HepG2 (cell line): Measurements from ENCODE around the gene C16orf95. TPM values are rescaled to one million over a fixed set of nuclear protein-coding genes. Genes with fewer than 3 reads are reported as not detected.

Source experiments
- ATAC-seq: fragments of 200-7000 bp; cut with Tn5 transposase; 3 replicates; pipeline ENCODE4 v1.9.1; 2020; ENCODE audit warnings: mild to moderate bottlenecking, moderate library complexity
- BruUV-seq: library from RNA; stranded (reverse); fragments of 400-500 nt; replicated peaks from 2 replicates; lab custom pipeline; 2021; lab: Mats Ljungman, UMichigan
- CTCF ChIA-PET: fragments of 300-600 bp; formaldehyde crosslinking; extraction: SDS; loops from one replicate; lab custom pipeline; 2021; ENCODE audit warnings: low total read pairs, inconsistent platforms, low intra/inter-chr PET ratio; lab: Yijun Ruan, JAX
- POLR2A ChIA-PET: fragments of 350-600 bp; sonication (Branson Sonifier 250); formaldehyde crosslinking; loops from one replicate; lab custom pipeline; 2020; ENCODE audit warnings: antibody characterized with exemption, inconsistent platforms; lab: Yijun Ruan, JAX
- DNase-seq: peaks from one replicate; pipeline ENCODE4 v3.0.0-alpha.2; 2015; ENCODE audit warnings: low spot score
- FAIRE-seq: peaks from 3 replicates; lab custom pipeline; 2011; peaks lifted over from hg19 to GRCh38; lab: Jason Lieb, UNC
- H2AFZ ChIP-seq: one replicate; pipeline ENCODE4 v1.6.1; 2011; ENCODE audit warnings: low read length, inconsistent platforms
- H3K27ac ChIP-seq: fragments of 300-600 bp; 3 replicates; pipeline ENCODE4 v1.8.0; 2011; ENCODE audit warnings: mixed run types, mild to moderate bottlenecking, mixed read lengths, low read length, inconsistent platforms; ENCODE audit not compliant: insufficient read depth; ENCODE audit errors: extremely low read length
- H3K27me3 ChIP-seq, 2 experiments: fragments of 200-600 bp in 1 of 2; 2 replicates in 1 of 2; 3 replicates in 1 of 2; pipeline versions ENCODE4 v1.6.0 to v1.8.0; 2011; ENCODE audit warnings: low read length in 2 of 2, mild to moderate bottlenecking in 2 of 2, moderate library complexity in 2 of 2, inconsistent platforms in 1 of 2; ENCODE audit not compliant: insufficient read depth in 2 of 2, control insufficient read depth in 1 of 2
- H3K36me3 ChIP-seq, 2 experiments: fragments of 200-600 bp in 1 of 2; replicated peaks in 1 of 2; 2 replicates in 1 of 2; 3 replicates in 1 of 2; pipeline versions ENCODE4 v1.5.1 to v1.8.0; 2011; ENCODE audit warnings: low read length in 2 of 2, inconsistent platforms in 1 of 2; ENCODE audit not compliant: insufficient read depth in 2 of 2, control insufficient read depth in 1 of 2
- H3K4me1 ChIP-seq: 2 replicates; pipeline ENCODE4 v1.5.1; 2012; ENCODE audit warnings: low read length, inconsistent platforms; ENCODE audit not compliant: insufficient read depth
- H3K4me2 ChIP-seq: 2 replicates; pipeline ENCODE4 v1.6.0; 2011; ENCODE audit warnings: low read depth, low read length, inconsistent platforms
- H3K4me3 ChIP-seq, 3 experiments: fragments of 200-600 bp in 1 of 3; sonication (generic), shearing (Covaris generic) in 1 of 3; replicated peaks in 1 of 3; 2 replicates each; pipeline ENCODE4 v1.5.1; 2011 to 2016; ENCODE audit warnings: low read length in 3 of 3, inconsistent platforms in 2 of 3, low read depth in 2 of 3, mild to moderate bottlenecking in 2 of 3, control low read depth in 1 of 3, mixed read lengths in 1 of 3; ENCODE audit not compliant: insufficient read depth in 1 of 3
- H3K79me2 ChIP-seq: one replicate; pipeline ENCODE4 v1.6.1; 2011; ENCODE audit warnings: low read length, inconsistent platforms; ENCODE audit not compliant: insufficient read depth
- H3K9ac ChIP-seq: 2 replicates; pipeline ENCODE4 v1.6.0; 2011; ENCODE audit warnings: mild to moderate bottlenecking, low read depth, low read length, inconsistent platforms; ENCODE audit not compliant: insufficient read depth
- H3K9me3 ChIP-seq: 2 replicates; pipeline ENCODE4 v1.5.1; 2012; ENCODE audit warnings: mild to moderate bottlenecking, low read length
- H4K20me1 ChIP-seq: 2 replicates; pipeline ENCODE4 v1.6.0; 2011; ENCODE audit warnings: inconsistent platforms, mild to moderate bottlenecking, low read length, moderate library complexity; ENCODE audit not compliant: insufficient read depth
- ADNP ChIP-seq: sonication (generic); formaldehyde crosslinking; IDR thresholded peaks from 2 replicates; pipeline ENCODE4 v1.4.0; 2020; ENCODE audit warnings: missing genetic modification reagents
- AKAP8 ChIP-seq: sonication (generic); formaldehyde crosslinking; IDR thresholded peaks from 2 replicates; pipeline ENCODE4 v1.5.1; 2020; ENCODE audit warnings: mild to moderate bottlenecking, missing genetic modification reagents
- ATM ChIP-seq: fragments of 450-650 bp; IDR thresholded peaks from 2 replicates; pipeline ENCODE4 v1.7.1; 2017; ENCODE audit warnings: mild to moderate bottlenecking, borderline replicate concordance
- KDM2A ChIP-seq: sonication (generic); formaldehyde crosslinking; IDR thresholded peaks from 2 replicates; pipeline ENCODE4 v1.4.0; 2020; ENCODE audit warnings: low read depth, missing genetic modification reagents, borderline replicate concordance
- MAFF ChIP-seq: IDR thresholded peaks from 2 replicates; pipeline ENCODE4 v1.6.1; 2011; ENCODE audit warnings: low read depth, low read length, improper control_type of control experiment
- MED8 ChIP-seq: sonication (generic); formaldehyde crosslinking; IDR thresholded peaks from 2 replicates; pipeline ENCODE4 v1.8.1; 2023; ENCODE audit warnings: mild to moderate bottlenecking, missing genetic modification reagents; ENCODE audit not compliant: insufficient replicate concordance
- MEIS2 ChIP-seq: sonication (generic); formaldehyde crosslinking; IDR thresholded peaks from 2 replicates; pipeline ENCODE4 v1.9.0; 2021; ENCODE audit warnings: mild to moderate bottlenecking, missing genetic modification reagents
- MTF2 ChIP-seq: sonication (generic); formaldehyde crosslinking; IDR thresholded peaks from 2 replicates; pipeline ENCODE4 v1.5.0; 2020; ENCODE audit warnings: missing genetic modification reagents, borderline replicate concordance
- PAF1 ChIP-seq: IDR thresholded peaks from 2 replicates; pipeline ENCODE4 v1.6.1; 2016; ENCODE audit warnings: missing genetic modification reagents, missing compliant biosample characterization
- SATB2 ChIP-seq: sonication (generic); formaldehyde crosslinking; IDR thresholded peaks from 2 replicates; pipeline ENCODE4 v1.5.0; 2020; ENCODE audit warnings: missing genetic modification reagents
- SMAD1 ChIP-seq: sonication (generic); formaldehyde crosslinking; IDR thresholded peaks from 2 replicates; pipeline ENCODE4 v1.4.0; 2020; ENCODE audit warnings: missing genetic modification reagents, low read depth, mild to moderate bottlenecking, borderline replicate concordance
- STAT5B ChIP-seq: sonication (generic); formaldehyde crosslinking; IDR thresholded peaks from 2 replicates; pipeline ENCODE4 v1.4.0; 2020; ENCODE audit warnings: missing genetic modification reagents
- XBP1 ChIP-seq: sonication (generic); formaldehyde crosslinking; IDR thresholded peaks from 2 replicates; pipeline ENCODE4 v1.5.0; 2020; ENCODE audit warnings: missing genetic modification reagents
- ZEB1 ChIP-seq: IDR thresholded peaks from 2 replicates; pipeline ENCODE4 v1.6.1; 2012; ENCODE audit warnings: mild to moderate bottlenecking, low read depth, inconsistent platforms; ENCODE audit not compliant: insufficient replicate concordance
- ZNF224 ChIP-seq: sonication (generic); formaldehyde crosslinking; IDR thresholded peaks from 2 replicates; pipeline ENCODE4 v1.5.0; 2020; ENCODE audit warnings: mild to moderate bottlenecking, missing genetic modification reagents
- ZNF234 ChIP-seq: sonication (generic); formaldehyde crosslinking; conservative IDR thresholded peaks from 2 replicates; pipeline ENCODE4 v1.5.1; 2020; ENCODE audit warnings: mild to moderate bottlenecking, missing genetic modification reagents
- ZNF570 ChIP-seq: sonication (generic); formaldehyde crosslinking; IDR thresholded peaks from 2 replicates; pipeline ENCODE4 v1.4.0; 2020; ENCODE audit warnings: mild to moderate bottlenecking, missing genetic modification reagents, borderline replicate concordance
- ZNF577 ChIP-seq: sonication (generic); formaldehyde crosslinking; IDR thresholded peaks from 2 replicates; pipeline ENCODE4 v1.4.0; 2020; ENCODE audit warnings: mild to moderate bottlenecking, low read depth, missing genetic modification reagents, borderline replicate concordance
- ZNF713 ChIP-seq: sonication (generic); formaldehyde crosslinking; IDR thresholded peaks from 2 replicates; pipeline ENCODE4 v1.4.0; 2020; ENCODE audit warnings: mild to moderate bottlenecking, missing genetic modification reagents
- WGBS: methylation state at CpG from one replicate; pipeline ENCODE4 v1.1.6; 2017; ENCODE audit warnings: low lambda C conversion rate; 5-methylcytosine and 5-hydroxymethylcytosine counted together
- in situ Hi-C: cut with HindIII; loops from 2 replicates; pipeline ENCODE4 v1.10.0; 2017; ENCODE audit warnings: low pct_unique_long_range_greater_than_20kb; ENCODE audit not compliant: extremely low pct_ligation_motif_present
- intact Hi-C: fragments of 100-400 bp; cut with micrococcal nuclease; formaldehyde crosslinking; loops from one replicate; pipeline ENCODE4 v1.10.0; 2022; ENCODE audit not compliant: unreplicated experiment
- polyA plus RNA-seq, 8 experiments: library from polyadenylated mRNA; depleted of rRNA in 3 of 8; stranded (reverse) in 7 of 8; unstranded in 1 of 8; fragments of >200 nt; fragmentation: Illumina TruSeq in 4 of 8; extraction: Trizol in 4 of 8; gene quantifications; 2 replicates each; pipeline versions ENCODE4 v1.2.1 to v1.2.3, GENCODE V29; 2011 to 2016; ENCODE audit warnings: low read depth in 4 of 8, missing spikeins in 1 of 8, mixed read lengths in 1 of 8; ENCODE audit not compliant: insufficient read depth in 1 of 8
- total RNA-seq, 5 experiments: library from RNA; depleted of rRNA; stranded (reverse); fragments of >200 nt; fragmentation: Illumina TruSeq; extraction: Trizol; gene quantifications; 2 replicates each; pipeline ENCODE4 v1.2.3, GENCODE V29; 2016; ENCODE audit warnings: low read depth in 1 of 5
- TF ChIP-seq, protein P1 (sequence below): sonication (generic); formaldehyde crosslinking; conservative IDR thresholded peaks from 2 replicates; pipeline ENCODE4 v1.4.0; 2020; ENCODE audit warnings: missing genetic modification reagents
- TF ChIP-seq, protein P2 (sequence below): sonication (generic); formaldehyde crosslinking; IDR thresholded peaks from 2 replicates; pipeline ENCODE4 v1.4.0; 2020; ENCODE audit warnings: missing genetic modification reagents
- TF ChIP-seq, protein P3 (sequence below): IDR thresholded peaks from 2 replicates; pipeline ENCODE4 v1.6.1; 2016
- TF ChIP-seq, protein P4 (sequence below): sonication (generic); formaldehyde crosslinking; IDR thresholded peaks from 2 replicates; pipeline ENCODE4 v1.5.0; 2020; ENCODE audit warnings: missing genetic modification reagents, mild to moderate bottlenecking, borderline replicate concordance

The C16orf95 gene
- total and polyA plus RNA-seq, 2 of the 13 experiments (the other 11 are each of a cell fraction or from before 2014, with no cell fraction given): 2.8 to 8.6 TPM

DNA sequence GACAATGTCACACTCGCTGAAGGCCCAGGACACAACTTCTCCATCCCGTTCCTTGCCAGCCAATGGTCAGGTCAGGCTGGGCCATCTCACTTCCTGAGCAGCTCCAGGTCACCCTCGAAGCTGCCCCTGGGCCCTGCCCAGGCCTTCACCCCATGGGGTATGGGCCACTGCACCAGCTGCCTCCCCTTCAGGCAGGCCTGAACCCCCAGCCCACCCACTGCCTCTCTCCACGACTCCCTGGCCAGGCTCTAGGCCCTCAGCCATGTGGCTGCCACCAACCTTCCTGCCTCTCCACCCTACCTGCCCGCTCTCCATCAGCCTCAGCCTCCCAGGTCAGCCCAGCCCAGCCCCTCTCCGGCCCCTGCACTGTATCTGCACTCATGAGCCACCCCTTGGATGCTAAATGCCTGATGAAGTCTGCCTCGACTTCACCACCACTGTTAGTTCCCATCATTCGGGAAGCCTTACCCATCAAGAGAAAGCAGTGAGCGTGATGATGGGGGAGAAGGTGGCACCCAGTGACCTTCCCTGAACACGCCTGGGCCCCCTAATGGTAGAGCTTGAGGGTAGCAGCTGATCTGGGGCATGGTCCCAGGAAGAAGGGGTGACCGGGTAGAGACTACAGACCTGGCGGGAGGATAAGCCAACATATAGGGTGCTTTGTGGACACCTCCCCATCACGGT lies 30.9 kb upstream of the C16orf95 start:
- DNase-seq (no peak), ATAC-seq (peak; percentile 22), FAIRE-seq (no peak)
- Histone ChIP-seq H3K4me1 (no peaks in the 10 kb centered on the region), H3K4me2 (no peak overlapping the region), H3K27ac (no peak overlapping the region), H4K20me1 (peaks cover 94% of the 10 kb centered on the region), H3K27me3 (no peaks in the 10 kb centered on the region), H2AFZ (no peak overlapping the region), H3K79me2 (peaks cover 85% of the 10 kb centered on the region), H3K4me3 (no peak overlapping the region), H3K9ac (no peak overlapping the region), H3K9me3 (no peaks in the 10 kb centered on the region), H3K36me3 (peaks cover 53 to 90% of the 10 kb centered on the region in 2 experiments)
- intact Hi-C loops (no loop called here), in situ Hi-C loops (no loop called here)
- WGBS: 89% methylated on average over 12 of the region's 13 CpGs
- CTCF ChIA-PET: no interaction called here
- no TSS peak for BruUV-seq
- POLR2A ChIA-PET: interaction anchor here (1.2 to 2.1 kb wide), 3 partner anchors 15 to 40 kb away, joined by 3 to 5 read pairs (median 4); no protein-coding TSS in a partner anchor
- TF ChIP-seq ATM (no peak), PAF1 (no peak), ADNP (CRISPR knock-in tag) (no peak), XBP1 (no peak), MTF2 (CRISPR knock-in tag) (no peak), MED8 (CRISPR knock-in tag) (no peak), SMAD1 (CRISPR knock-in tag) (no peak), AKAP8 (no peak), ZNF713 (CRISPR knock-in tag) (no peak), SATB2 (CRISPR knock-in tag) (no peak), ZNF570 (CRISPR knock-in tag) (0 out of 2 replicates have a peak, but pooled peaks have one; percentile 39), ZEB1 (no peak), STAT5B (CRISPR knock-in tag) (no peak), MAFF (no peak), ZNF234 (CRISPR knock-in tag) (no peak), ZNF577 (CRISPR knock-in tag) (no peak), ZNF224 (CRISPR knock-in tag) (0 out of 2 replicates have a peak, but pooled peaks have one; percentile 40), KDM2A (CRISPR knock-in tag) (no peak), MEIS2 (CRISPR knock-in tag) (no peak)
- TF ChIP-seq, protein P1, sequence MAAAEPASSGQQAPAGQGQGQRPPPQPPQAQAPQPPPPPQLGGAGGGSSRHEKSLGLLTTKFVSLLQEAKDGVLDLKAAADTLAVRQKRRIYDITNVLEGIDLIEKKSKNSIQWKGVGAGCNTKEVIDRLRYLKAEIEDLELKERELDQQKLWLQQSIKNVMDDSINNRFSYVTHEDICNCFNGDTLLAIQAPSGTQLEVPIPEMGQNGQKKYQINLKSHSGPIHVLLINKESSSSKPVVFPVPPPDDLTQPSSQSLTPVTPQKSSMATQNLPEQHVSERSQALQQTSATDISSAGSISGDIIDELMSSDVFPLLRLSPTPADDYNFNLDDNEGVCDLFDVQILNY (CRISPR knock-in tag): no peak
- TF ChIP-seq, protein P2, sequence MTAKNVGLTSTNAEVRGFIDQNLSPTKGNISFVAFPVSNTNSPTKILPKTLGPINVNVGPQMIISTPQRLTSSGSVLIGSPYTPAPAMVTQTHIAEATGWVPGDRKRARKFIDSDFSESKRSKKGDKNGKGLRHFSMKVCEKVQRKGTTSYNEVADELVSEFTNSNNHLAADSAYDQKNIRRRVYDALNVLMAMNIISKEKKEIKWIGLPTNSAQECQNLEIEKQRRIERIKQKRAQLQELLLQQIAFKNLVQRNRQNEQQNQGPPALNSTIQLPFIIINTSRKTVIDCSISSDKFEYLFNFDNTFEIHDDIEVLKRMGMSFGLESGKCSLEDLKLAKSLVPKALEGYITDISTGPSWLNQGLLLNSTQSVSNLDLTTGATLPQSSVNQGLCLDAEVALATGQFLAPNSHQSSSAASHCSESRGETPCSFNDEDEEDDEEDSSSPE (CRISPR knock-in tag): no peak
- TF ChIP-seq, protein P3, sequence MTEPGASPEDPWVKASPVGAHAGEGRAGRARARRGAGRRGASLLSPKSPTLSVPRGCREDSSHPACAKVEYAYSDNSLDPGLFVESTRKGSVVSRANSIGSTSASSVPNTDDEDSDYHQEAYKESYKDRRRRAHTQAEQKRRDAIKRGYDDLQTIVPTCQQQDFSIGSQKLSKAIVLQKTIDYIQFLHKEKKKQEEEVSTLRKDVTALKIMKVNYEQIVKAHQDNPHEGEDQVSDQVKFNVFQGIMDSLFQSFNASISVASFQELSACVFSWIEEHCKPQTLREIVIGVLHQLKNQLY (CRISPR knock-in tag): no peak
- TF ChIP-seq, protein P4, sequence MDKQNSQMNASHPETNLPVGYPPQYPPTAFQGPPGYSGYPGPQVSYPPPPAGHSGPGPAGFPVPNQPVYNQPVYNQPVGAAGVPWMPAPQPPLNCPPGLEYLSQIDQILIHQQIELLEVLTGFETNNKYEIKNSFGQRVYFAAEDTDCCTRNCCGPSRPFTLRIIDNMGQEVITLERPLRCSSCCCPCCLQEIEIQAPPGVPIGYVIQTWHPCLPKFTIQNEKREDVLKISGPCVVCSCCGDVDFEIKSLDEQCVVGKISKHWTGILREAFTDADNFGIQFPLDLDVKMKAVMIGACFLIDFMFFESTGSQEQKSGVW (CRISPR knock-in tag): no peak
